HCT116 (cell line): ENCODE data around the gene AHR. TPM values are rescaled to one million over a fixed set of nuclear protein-coding genes. Genes with fewer than 3 reads are reported as not detected.

Source experiments
- ATAC-seq: fragments of 200-7000 bp; cut with Tn5 transposase; 2 replicates; pipeline ENCODE4 v1.9.1; 2020; ENCODE audit warnings: mild to moderate bottlenecking, moderate library complexity
- BruUV-seq: library from RNA; stranded (reverse); fragments of 400-500 nt; replicated peaks from 2 replicates; lab custom pipeline; 2021; lab: Mats Ljungman, UMichigan
- CTCF ChIA-PET: fragments of 300-600 bp; sonication (Branson Sonifier 250); formaldehyde crosslinking; loops from one replicate; lab custom pipeline; 2021; ENCODE audit warnings: antibody characterized with exemption; lab: Charles Lee
- POLR2A ChIA-PET: fragments of 300-600, 350-600 bp; sonication (Branson Sonifier 250); formaldehyde crosslinking; loops from one replicate; lab custom pipeline; 2021; ENCODE audit warnings: antibody characterized with exemption; lab: Charles Lee
- RAD21 ChIA-PET, 2 experiments: fragments of 300-600 bp; sonication (Branson Sonifier 250); formaldehyde crosslinking; loops; one replicate each; lab custom pipeline; 2023; ENCODE audit warnings: low total read pairs in 2 of 2; ENCODE audit not compliant: uncharacterized antibody in 2 of 2, unreplicated experiment in 2 of 2, low non-redundant PET in 1 of 2; lab: Charles Lee
- DNase-seq: peaks from one replicate; pipeline ENCODE4 v3.0.0-alpha.2; 2010; ENCODE audit warnings: low read depth, low spot score
- H2AFZ ChIP-seq: fragments of 200-600 bp; shearing (Covaris generic), sonication (generic); 2 replicates; pipeline ENCODE4 v1.6.1; 2017; ENCODE audit warnings: low read depth, mixed run types, mixed read lengths, antibody characterized with exemption, low read length; ENCODE audit not compliant: poor library complexity, severe bottlenecking
- H3K27ac ChIP-seq: 2 replicates; pipeline ENCODE4 v1.5.1; 2012; ENCODE audit warnings: low read depth, low read length
- H3K27me3 ChIP-seq: fragments of 200-600 bp; sonication (generic); 2 replicates; pipeline ENCODE4 v1.6.1; 2016; ENCODE audit warnings: mixed run types, low read length, mixed read lengths; ENCODE audit not compliant: insufficient read depth
- H3K36me3 ChIP-seq, 2 experiments: fragments of 200-500 bp in 1 of 2; fragments of 200-600 bp in 1 of 2; sonication (Bioruptor generic) in 1 of 2; sonication (generic) in 1 of 2; 2 replicates each; pipeline versions ENCODE4 v1.5.1 to v1.6.1; 2014 to 2016; ENCODE audit warnings: low read length in 2 of 2, inconsistent platforms in 1 of 2, mixed read lengths in 1 of 2, mixed run types in 1 of 2; ENCODE audit not compliant: insufficient read depth in 2 of 2, control insufficient read depth in 1 of 2
- H3K4me1 ChIP-seq, 2 experiments: fragments of 200-600 bp in 1 of 2; sonication (generic) in 1 of 2; 2 replicates each; pipeline versions ENCODE4 v1.5.1 to v1.6.1; 2012 to 2017; ENCODE audit warnings: low read length in 2 of 2, inconsistent platforms in 1 of 2, mild to moderate bottlenecking in 1 of 2, mixed read lengths in 1 of 2, mixed run types in 1 of 2, moderate library complexity in 1 of 2; ENCODE audit not compliant: insufficient read depth in 2 of 2, control insufficient read depth in 1 of 2
- H3K4me2 ChIP-seq: fragments of 200-600 bp; sonication (generic); 2 replicates; pipeline ENCODE4 v1.6.1; 2017; ENCODE audit warnings: mixed run types, low read length, mixed read lengths
- H3K4me3 ChIP-seq, 2 experiments: fragments of 200-600 bp in 1 of 2; sonication (generic) in 1 of 2; replicated peaks in 1 of 2; 2 replicates each; pipeline ENCODE4 v1.5.1; 2011 to 2016; ENCODE audit warnings: low read length in 2 of 2, control low read depth in 1 of 2, low read depth in 1 of 2, mild to moderate bottlenecking in 1 of 2, mixed read lengths in 1 of 2, mixed run types in 1 of 2
- H3K79me2 ChIP-seq: fragments of 200-600 bp; sonication (generic); 2 replicates; pipeline ENCODE4 v1.6.1; 2017; ENCODE audit warnings: mild to moderate bottlenecking, mixed run types, low read length, moderate library complexity, mixed read lengths; ENCODE audit not compliant: insufficient read depth
- H3K9ac ChIP-seq: fragments of 200-600 bp; sonication (generic); 2 replicates; pipeline ENCODE4 v1.6.1; 2016; ENCODE audit warnings: low read length, mixed read lengths
- H3K9me2 ChIP-seq: fragments of 200-600 bp; sonication (generic), shearing (Covaris generic); 2 replicates; pipeline ENCODE4 v1.6.1; 2017; ENCODE audit warnings: mixed run types, mild to moderate bottlenecking, moderate library complexity; ENCODE audit not compliant: insufficient read depth
- H3K9me3 ChIP-seq, 2 experiments: fragments of 200-500 bp in 1 of 2; fragments of 200-600 bp in 1 of 2; sonication (Bioruptor generic) in 1 of 2; sonication (generic) in 1 of 2; 2 replicates each; pipeline ENCODE4 v1.6.1; 2014 to 2017; ENCODE audit warnings: low read length in 2 of 2, mixed read lengths in 2 of 2, inconsistent platforms in 1 of 2, low read depth in 1 of 2, mild to moderate bottlenecking in 1 of 2, mixed run types in 1 of 2, moderate library complexity in 1 of 2; ENCODE audit not compliant: control insufficient read depth in 1 of 2, insufficient read depth in 1 of 2
- H4K20me1 ChIP-seq: fragments of 200-600 bp; sonication (generic), shearing (Covaris generic); 2 replicates; pipeline ENCODE4 v1.6.1; 2017; ENCODE audit warnings: mixed run types, mild to moderate bottlenecking, moderate library complexity; ENCODE audit not compliant: insufficient read depth
- EZH2phosphoT487 ChIP-seq: fragments of 200-600 bp; IDR thresholded peaks from 2 replicates; pipeline ENCODE4 v1.6.1; 2018; ENCODE audit warnings: antibody characterized with exemption, borderline replicate concordance
- JUND ChIP-seq: IDR thresholded peaks from 2 replicates; pipeline ENCODE4 v1.6.1; 2012
- MAX ChIP-seq: IDR thresholded peaks from 2 replicates; pipeline ENCODE4 v1.6.1; 2012
- REST ChIP-seq: IDR thresholded peaks from 2 replicates; pipeline ENCODE4 v1.6.1; 2012; ENCODE audit warnings: low read depth
- SP1 ChIP-seq: IDR thresholded peaks from 2 replicates; pipeline ENCODE4 v1.6.1; 2012; ENCODE audit warnings: low read depth
- SRF ChIP-seq: IDR thresholded peaks from 2 replicates; pipeline ENCODE4 v1.6.1; 2012; ENCODE audit warnings: low read depth
- TCF7L2 ChIP-seq: IDR thresholded peaks from 2 replicates; pipeline ENCODE4 v1.7.0; 2011; ENCODE audit warnings: borderline replicate concordance, inconsistent platforms; ENCODE audit not compliant: insufficient read depth, insufficient read length; ENCODE audit errors: extremely low read depth
- ZBTB33 ChIP-seq: IDR thresholded peaks from 2 replicates; pipeline ENCODE4 v1.6.1; 2011; ENCODE audit warnings: mild to moderate bottlenecking, low read length, moderate library complexity; ENCODE audit not compliant: insufficient replicate concordance; ENCODE audit errors: extremely low read depth
- ZNF274 ChIP-seq: fragments of 200-500 bp; sonication (Bioruptor generic); IDR thresholded peaks from 2 replicates; pipeline ENCODE4 v1.6.1; 2014; ENCODE audit warnings: mild to moderate bottlenecking, low read depth, low read length, inconsistent platforms
- intact Hi-C: fragments of 100-400 bp; cut with micrococcal nuclease; formaldehyde crosslinking; loops from 2 replicates; pipeline ENCODE4 v1.10.0; 2022
- total RNA-seq: library from RNA; stranded (reverse); gene quantifications from one replicate; pipeline ENCODE4 v1.2.1, GENCODE V29; 2021; ENCODE audit not compliant: unreplicated experiment
- TF ChIP-seq, protein P1 (sequence below), 3 experiments: fragments of 200-600 bp in 1 of 3; sonication (generic) in 1 of 3; IDR thresholded peaks in 2 of 3; conservative IDR thresholded peaks in 1 of 3; 2 replicates each; pipeline ENCODE4 v1.5.1; 2012 to 2017; ENCODE audit warnings: low read depth in 2 of 3, low read length in 2 of 3, antibody characterized with exemption in 1 of 3, borderline replicate concordance in 1 of 3, control low read depth in 1 of 3, mild to moderate bottlenecking in 1 of 3, mixed read lengths in 1 of 3, mixed run types in 1 of 3, moderate library complexity in 1 of 3; ENCODE audit not compliant: insufficient read depth in 1 of 3

AHR gene
- total RNA-seq, 1 experiment from 2014 or later = 29.7 TPM

- no peak for TF ChIP-seq ZBTB33
- no peak for TF ChIP-seq MAX
- no peak for TF ChIP-seq SRF
- no peak for TF ChIP-seq TCF7L2
- no peak for TF ChIP-seq ZNF274
- TF ChIP-seq EZH2phosphoT487 = no peak
Measured at GRCh38 chr7:17331891-17332501, 33.5 kb downstream of the AHR start (continued).

DNA sequence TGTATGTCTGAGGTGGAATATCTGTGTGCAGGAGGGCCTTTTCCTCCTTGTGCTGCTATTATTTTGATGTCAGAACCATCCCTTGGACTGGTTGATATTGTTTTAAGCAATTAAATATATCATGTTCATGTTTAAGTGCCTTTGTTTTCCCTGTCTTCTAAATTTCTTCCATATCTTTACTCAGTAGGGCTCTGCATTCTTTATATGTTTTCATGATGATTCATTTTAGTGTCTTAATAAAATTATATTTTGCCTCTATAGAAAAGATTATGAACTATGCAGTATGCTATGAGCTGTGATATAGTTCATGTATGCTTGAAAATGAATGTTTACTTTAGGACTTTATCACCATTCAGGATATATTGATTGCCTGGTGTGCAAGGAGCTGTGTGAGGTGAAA, 34.8 kb downstream of the AHR start:
- CTCF ChIA-PET = no interaction called here
- TF ChIP-seq JUND (no peak), ZBTB33 (no peak), REST (no peak), SP1 (no peak)
- TF ChIP-seq, protein P1, sequence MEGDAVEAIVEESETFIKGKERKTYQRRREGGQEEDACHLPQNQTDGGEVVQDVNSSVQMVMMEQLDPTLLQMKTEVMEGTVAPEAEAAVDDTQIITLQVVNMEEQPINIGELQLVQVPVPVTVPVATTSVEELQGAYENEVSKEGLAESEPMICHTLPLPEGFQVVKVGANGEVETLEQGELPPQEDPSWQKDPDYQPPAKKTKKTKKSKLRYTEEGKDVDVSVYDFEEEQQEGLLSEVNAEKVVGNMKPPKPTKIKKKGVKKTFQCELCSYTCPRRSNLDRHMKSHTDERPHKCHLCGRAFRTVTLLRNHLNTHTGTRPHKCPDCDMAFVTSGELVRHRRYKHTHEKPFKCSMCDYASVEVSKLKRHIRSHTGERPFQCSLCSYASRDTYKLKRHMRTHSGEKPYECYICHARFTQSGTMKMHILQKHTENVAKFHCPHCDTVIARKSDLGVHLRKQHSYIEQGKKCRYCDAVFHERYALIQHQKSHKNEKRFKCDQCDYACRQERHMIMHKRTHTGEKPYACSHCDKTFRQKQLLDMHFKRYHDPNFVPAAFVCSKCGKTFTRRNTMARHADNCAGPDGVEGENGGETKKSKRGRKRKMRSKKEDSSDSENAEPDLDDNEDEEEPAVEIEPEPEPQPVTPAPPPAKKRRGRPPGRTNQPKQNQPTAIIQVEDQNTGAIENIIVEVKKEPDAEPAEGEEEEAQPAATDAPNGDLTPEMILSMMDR (IDR thresholded peaks at IDR 0.05 in 2 of 3, conservative IDR thresholded peaks at IDR 0.05 in 1 of 3; ENCODE audit: borderline replicate concordance in 1 of 3, insufficient read depth in 1 of 3, low read depth in 2 of 3, low read length in 2 of 3) = no peak
- RAD21 ChIA-PET = no interaction called here
- POLR2A ChIA-PET = no interaction called here
- peaks cover 6 to 9% of the 10 kb centered on the region in 2 experiments; a peak in 1 of 4 replicates for H3K36me3 ChIP-seq
- no TSS peak for BruUV-seq
- H3K4me1 ChIP-seq = no peaks in the 10 kb centered on the region
- no peaks in the 10 kb centered on the region for H3K9me3 ChIP-seq
- no peaks in the 10 kb centered on the region for H3K27me3 ChIP-seq
- intact Hi-C loops = no loop called here
- H3K9me2 ChIP-seq = no peaks in the 10 kb centered on the region
- DNase-seq = no peak
- no peaks in the 10 kb centered on the region for H3K79me2 ChIP-seq
- H3K27ac ChIP-seq = no peak overlapping the region
- H4K20me1 ChIP-seq = no peaks in the 10 kb centered on the region
- no peak overlapping the region for H3K9ac ChIP-seq
- ATAC-seq = no peak
- no peak overlapping the region for H2AFZ ChIP-seq
- no peak overlapping the region for H3K4me3 ChIP-seq
- H3K4me2 ChIP-seq = no peak overlapping the region
